Activated B cell treated with CpG ODN at 0.5 μM for 24 hours (primary cell): ENCODE measurements around the gene CA6. TPM values are rescaled to one million over a fixed set of nuclear protein-coding genes. Genes with fewer than 3 reads are reported as not detected.
"Not testable (repeated sequence)": the region's sequence is repeated elsewhere in the genome, so short reads cannot be mapped to it uniquely, and the experiment has no call there.

Experiments used
- ATAC-seq: fragments of 200-7000 bp; cut with Tn5 transposase; one replicate; pipeline ENCODE4 v1.10.0; 2021; ENCODE audit warnings: low read depth, mild to moderate bottlenecking, moderate library complexity
- CTCF ChIA-PET: fragments of 350-600 bp; sonication (Branson Sonifier 250); formaldehyde crosslinking; loops from one replicate; lab custom pipeline; 2021; ENCODE audit warnings: antibody characterized with exemption; lab: Charles Lee
- POLR2A ChIA-PET: fragments of 350-600 bp; sonication (Branson Sonifier 250); formaldehyde crosslinking; loops from one replicate; lab custom pipeline; 2021; ENCODE audit warnings: antibody characterized with exemption; lab: Charles Lee
- DNase-seq: peaks from one replicate; pipeline ENCODE4 v3.0.0; 2022
- H3K27ac Mint-ChIP-seq: one replicate; pipeline ENCODE4 v1.8.0; 2020; ENCODE audit warnings: mixed read lengths
- H3K27me3 Mint-ChIP-seq: one replicate; pipeline ENCODE4 v1.8.0; 2021; ENCODE audit warnings: mixed read lengths
- H3K36me3 Mint-ChIP-seq: one replicate; pipeline ENCODE4 v1.8.0; 2021; ENCODE audit warnings: low read depth, mixed read lengths
- H3K4me1 Mint-ChIP-seq: one replicate; pipeline ENCODE4 v1.8.0; 2021; ENCODE audit warnings: mixed read lengths
- H3K4me3 Mint-ChIP-seq: one replicate; pipeline ENCODE4 v1.8.0; 2020; ENCODE audit warnings: mild to moderate bottlenecking, mixed read lengths
- H3K9me3 Mint-ChIP-seq: one replicate; pipeline ENCODE4 v1.8.0; 2020; ENCODE audit warnings: mixed read lengths
- intact Hi-C: fragments of 100-400 bp; cut with micrococcal nuclease; formaldehyde crosslinking; loops from one replicate; pipeline ENCODE4 v1.15.1; 2024
- total RNA-seq: library from RNA; stranded (reverse); gene quantifications from 2 replicates; pipeline ENCODE4 v1.2.3, GENCODE V29; 2022
- TF ChIP-seq, protein P1 (sequence below): fragments of 200-600 bp; IDR thresholded peaks from one replicate; pipeline ENCODE4 v1.8.0; 2022; ENCODE audit warnings: antibody characterized with exemption, mild to moderate bottlenecking

CA6 gene
- total RNA-seq, 1 donor from 2014 or later, result not detected

DNA sequence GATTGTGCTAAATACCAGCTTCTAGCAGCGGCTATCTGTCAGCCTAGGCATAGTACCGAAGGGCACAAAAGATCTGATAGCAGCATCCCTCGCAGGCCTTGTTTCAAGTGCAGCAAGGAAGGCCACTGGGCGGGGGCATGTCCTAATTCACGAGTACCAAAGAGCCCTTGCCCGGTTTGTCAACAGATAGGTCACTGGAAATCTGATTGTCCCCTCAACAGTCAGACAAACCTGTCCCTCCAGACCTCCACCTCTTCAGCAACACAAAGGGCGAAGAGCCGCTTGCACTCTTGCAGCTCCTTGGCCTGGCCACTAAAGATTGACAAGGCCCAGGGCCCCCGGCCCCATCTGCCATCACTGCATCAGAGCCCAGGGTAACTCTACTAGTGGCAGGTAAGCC, 22.7 kb upstream of the CA6 start:
- Mint-ChIP-seq H3K4me1 (no peaks in the 10 kb centered on the region), H3K27me3 (no peaks in the 10 kb centered on the region), H3K36me3 (no peaks in the 10 kb centered on the region), H3K27ac (no peak overlapping the region), H3K9me3 (no peaks in the 10 kb centered on the region), H3K4me3 (no peak overlapping the region)
- POLR2A ChIA-PET, result no interaction called here
- TF ChIP-seq, protein P1, sequence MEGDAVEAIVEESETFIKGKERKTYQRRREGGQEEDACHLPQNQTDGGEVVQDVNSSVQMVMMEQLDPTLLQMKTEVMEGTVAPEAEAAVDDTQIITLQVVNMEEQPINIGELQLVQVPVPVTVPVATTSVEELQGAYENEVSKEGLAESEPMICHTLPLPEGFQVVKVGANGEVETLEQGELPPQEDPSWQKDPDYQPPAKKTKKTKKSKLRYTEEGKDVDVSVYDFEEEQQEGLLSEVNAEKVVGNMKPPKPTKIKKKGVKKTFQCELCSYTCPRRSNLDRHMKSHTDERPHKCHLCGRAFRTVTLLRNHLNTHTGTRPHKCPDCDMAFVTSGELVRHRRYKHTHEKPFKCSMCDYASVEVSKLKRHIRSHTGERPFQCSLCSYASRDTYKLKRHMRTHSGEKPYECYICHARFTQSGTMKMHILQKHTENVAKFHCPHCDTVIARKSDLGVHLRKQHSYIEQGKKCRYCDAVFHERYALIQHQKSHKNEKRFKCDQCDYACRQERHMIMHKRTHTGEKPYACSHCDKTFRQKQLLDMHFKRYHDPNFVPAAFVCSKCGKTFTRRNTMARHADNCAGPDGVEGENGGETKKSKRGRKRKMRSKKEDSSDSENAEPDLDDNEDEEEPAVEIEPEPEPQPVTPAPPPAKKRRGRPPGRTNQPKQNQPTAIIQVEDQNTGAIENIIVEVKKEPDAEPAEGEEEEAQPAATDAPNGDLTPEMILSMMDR, result no peak
- intact Hi-C loops, result no loop called here
- ATAC-seq (no peak), DNase-seq (no peak)
- CTCF ChIA-PET, result interaction anchor here (0.6 kb wide), 1 partner anchor 66 kb away, joined by 3 read pairs; no protein-coding TSS in a partner anchor

- DNase-seq, result no peak
- intact Hi-C loops, result no loop called here
- no peaks in the 10 kb centered on the region for H3K4me1 Mint-ChIP-seq
- CTCF ChIA-PET, result no interaction called here
- POLR2A ChIA-PET, result no interaction called here
- no peak overlapping the region for H3K4me3 Mint-ChIP-seq
- no peaks in the 10 kb centered on the region for H3K27me3 Mint-ChIP-seq
- H3K36me3 Mint-ChIP-seq, result no peaks in the 10 kb centered on the region
- H3K27ac Mint-ChIP-seq, result no peak overlapping the region
- TF ChIP-seq, protein P1, result no peak
- no peak for ATAC-seq
- H3K9me3 Mint-ChIP-seq, result no peaks in the 10 kb centered on the region
Measured at GRCh38 chr1:8925406-8925805, 20.3 kb upstream of the CA6 start.

- ATAC-seq (no peak), DNase-seq (no peak)
- CTCF ChIA-PET, result no interaction called here
- Mint-ChIP-seq H3K27me3 (no peaks in the 10 kb centered on the region), H3K36me3 (no peaks in the 10 kb centered on the region), H3K4me3 (no peak overlapping the region), H3K4me1 (no peaks in the 10 kb centered on the region), H3K27ac (no peak overlapping the region), H3K9me3 (no peaks in the 10 kb centered on the region)
- intact Hi-C loops, result no loop called here
- TF ChIP-seq, protein P1, result no peak
- POLR2A ChIA-PET, result no interaction called here
Measured at GRCh38 chr1:8925960-8926359, 19.7 kb upstream of the CA6 start.

GRCh38 chr1:8926707-8927694, 18.7 kb upstream of the CA6 start:
- H3K4me3 Mint-ChIP-seq, result no peak overlapping the region
- no peaks in the 10 kb centered on the region for H3K4me1 Mint-ChIP-seq
- no peaks in the 10 kb centered on the region for H3K9me3 Mint-ChIP-seq
- TF ChIP-seq, protein P1, result no peak
- POLR2A ChIA-PET, result interaction anchor here (0.7 kb wide), 1 partner anchor 42 kb away, joined by 10 read pairs; no protein-coding TSS in a partner anchor
- no peaks in the 10 kb centered on the region for H3K36me3 Mint-ChIP-seq
- no peak overlapping the region for H3K27ac Mint-ChIP-seq
- H3K27me3 Mint-ChIP-seq, result no peaks in the 10 kb centered on the region
- intact Hi-C loops, result no loop called here
- CTCF ChIA-PET, result no interaction called here
- ATAC-seq (no peak), DNase-seq (no peak)

DNA sequence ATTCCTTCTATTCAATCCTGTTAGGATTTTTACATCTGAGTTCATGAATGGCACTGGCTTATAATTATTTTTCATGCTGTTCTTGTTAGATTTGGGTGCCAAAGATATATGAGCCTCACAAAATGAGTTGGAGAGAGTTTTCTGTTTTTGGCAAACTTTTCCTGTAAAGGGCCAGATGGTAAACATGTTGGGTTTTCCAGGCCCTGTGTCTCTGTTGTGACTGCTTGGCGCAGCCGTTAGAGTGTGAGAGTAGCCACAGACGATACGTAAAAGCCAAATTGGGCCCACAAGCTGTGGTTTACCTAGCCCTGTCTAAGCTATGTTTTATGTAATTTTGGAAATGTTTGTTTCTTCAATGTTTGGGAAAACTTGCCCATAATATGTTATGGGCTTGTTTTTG, 15.6 kb upstream of the CA6 start:
- intact Hi-C loops, result no loop called here
- DNase-seq (no peak), ATAC-seq (no peak)
- H3K36me3 Mint-ChIP-seq, result no peaks in the 10 kb centered on the region
- H3K27ac Mint-ChIP-seq, result no peak overlapping the region
- no peak overlapping the region for H3K4me3 Mint-ChIP-seq
- TF ChIP-seq, protein P1, result no peak
- no peaks in the 10 kb centered on the region for H3K4me1 Mint-ChIP-seq
- ChIA-PET POLR2A (no interaction called here), CTCF (no interaction called here)
- no peaks in the 10 kb centered on the region for H3K27me3 Mint-ChIP-seq
- H3K9me3 Mint-ChIP-seq, result no peaks in the 10 kb centered on the region

DNA sequence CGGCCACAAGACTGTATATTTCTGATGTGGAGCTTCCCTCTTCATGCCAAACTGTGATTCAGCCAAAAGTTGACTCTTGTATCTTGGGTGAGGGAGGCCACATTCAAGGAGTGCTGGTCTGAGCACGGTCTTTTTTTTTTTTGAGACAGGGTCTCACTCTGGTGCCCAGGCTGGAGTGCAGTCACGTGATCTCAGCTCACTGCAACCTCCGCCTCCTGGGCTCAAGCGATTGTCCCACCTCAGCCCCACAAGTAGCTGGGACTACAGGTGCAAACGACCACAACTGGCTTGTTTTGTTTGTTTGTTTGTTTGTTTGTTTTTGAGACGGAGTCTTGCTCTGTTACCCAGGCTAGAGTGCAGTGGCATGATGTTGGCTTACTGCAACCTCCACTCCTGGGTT, 8.6 kb upstream of the CA6 start:
- H3K36me3 Mint-ChIP-seq, H3K9me3 Mint-ChIP-seq, CTCF ChIA-PET, POLR2A ChIA-PET, H3K27ac Mint-ChIP-seq, H3K4me1 Mint-ChIP-seq, intact Hi-C loops, H3K4me3 Mint-ChIP-seq, ATAC-seq, DNase-seq: not testable (repeated sequence)
- H3K27me3 Mint-ChIP-seq, result peaks cover 13% of the 10 kb centered on the region
